ENCODE measurements around the gene ZGPAT. TPM values are rescaled to one million over a fixed set of nuclear protein-coding genes. Genes with fewer than 3 reads are reported as not detected.
"Not testable (repeated sequence)": the region's sequence is repeated elsewhere in the genome, so short reads cannot be mapped to it uniquely, and the experiment has no call there.

The ZGPAT gene
- total and polyA plus RNA-seq, 2 donors = 11.0 to 30.7 TPM

GRCh38 chr20:63667858-63668257 is 40.0 kb upstream of the ZGPAT start:
- H3K36me3 ChIP-seq (ENCODE audit: insufficient read depth) = no peaks in the 10 kb centered on the region
- DNase-seq (ENCODE audit: extremely low spot score) = no peak
- no peak overlapping the region for H3K4me3 ChIP-seq (ENCODE audit: low read depth, low read length)
- WGBS = 91% methylated on average over 16 of the region's 16 CpGs
- H3K27ac ChIP-seq (ENCODE audit: low read depth) = no peak overlapping the region
- H3K4me1 ChIP-seq (ENCODE audit: insufficient read depth) = no peaks in the 10 kb centered on the region

GRCh38 chr20:63668351-63668750 is 39.5 kb upstream of the ZGPAT start:
- WGBS = 91% methylated on average over 11 of the region's 11 CpGs
- no peaks in the 10 kb centered on the region for H3K36me3 ChIP-seq (ENCODE audit: insufficient read depth)

GRCh38 chr20:63671695-63672094 is 36.1 kb upstream of the ZGPAT start:
- not testable (repeated sequence) for H3K4me1 ChIP-seq (ENCODE audit: insufficient read depth); H3K4me3 ChIP-seq (ENCODE audit: low read depth, low read length); H3K36me3 ChIP-seq (ENCODE audit: insufficient read depth); H3K27ac ChIP-seq (ENCODE audit: low read depth); DNase-seq (ENCODE audit: extremely low spot score)
- WGBS = 91% methylated on average over 12 of the region's 12 CpGs

More at GRCh38 chr20:63668351-63668750, 39.5 kb upstream of the ZGPAT start:
- no peak overlapping the region for H3K27ac ChIP-seq (ENCODE audit: low read depth)
- DNase-seq (ENCODE audit: extremely low spot score) = no peak
- no peak overlapping the region for H3K4me3 ChIP-seq (ENCODE audit: low read depth, low read length)
- no peaks in the 10 kb centered on the region for H3K4me1 ChIP-seq (ENCODE audit: insufficient read depth)

GRCh38 chr20:63672666-63673065 is 35.2 kb upstream of the ZGPAT start:
- H3K36me3 ChIP-seq (ENCODE audit: insufficient read depth) = no peaks in the 10 kb centered on the region
- H3K27ac ChIP-seq (ENCODE audit: low read depth) = no peak overlapping the region
- no peaks in the 10 kb centered on the region for H3K4me1 ChIP-seq (ENCODE audit: insufficient read depth)
- H3K4me3 ChIP-seq (ENCODE audit: low read depth, low read length) = no peak overlapping the region
- DNase-seq (ENCODE audit: extremely low spot score) = no peak
- WGBS = 91% methylated on average over 10 of the region's 10 CpGs

GRCh38 chr20:63673951-63674350 is 33.9 kb upstream of the ZGPAT start:
- Histone ChIP-seq H3K27ac (ENCODE audit: low read depth) (no peak overlapping the region), H3K36me3 (ENCODE audit: insufficient read depth) (no peaks in the 10 kb centered on the region), H3K4me3 (ENCODE audit: low read depth, low read length) (no peak overlapping the region), H3K4me1 (ENCODE audit: insufficient read depth) (no peaks in the 10 kb centered on the region)
- WGBS = 89% methylated on average over 14 of the region's 14 CpGs
- no peak for DNase-seq (ENCODE audit: extremely low spot score)

GRCh38 chr20:63675681-63676368 is 32.0 kb upstream of the ZGPAT start:
- H3K4me1 ChIP-seq (ENCODE audit: insufficient read depth) = no peaks in the 10 kb centered on the region
- no peak overlapping the region for H3K4me3 ChIP-seq (ENCODE audit: low read depth, low read length)
- 95% methylated on average over 20 of the region's 20 CpGs for whole genome bisulfite sequencing
- H3K27ac ChIP-seq (ENCODE audit: low read depth) = no peak overlapping the region
- DNase-seq (ENCODE audit: extremely low spot score) = no peak
- no peaks in the 10 kb centered on the region for H3K36me3 ChIP-seq (ENCODE audit: insufficient read depth)

GRCh38 chr20:63678071-63678470 is 29.8 kb upstream of the ZGPAT start:
- no peak for DNase-seq (ENCODE audit: extremely low spot score)
- no peak overlapping the region for H3K4me3 ChIP-seq (ENCODE audit: low read depth, low read length)
- H3K4me1 ChIP-seq (ENCODE audit: insufficient read depth) = no peaks in the 10 kb centered on the region
- WGBS = 83% methylated on average over 13 of the region's 13 CpGs
- H3K36me3 ChIP-seq (ENCODE audit: insufficient read depth) = no peaks in the 10 kb centered on the region
- H3K27ac ChIP-seq (ENCODE audit: low read depth) = no peak overlapping the region

- no peak for DNase-seq (ENCODE audit: extremely low spot score)
- 90% methylated on average over 38 of the region's 38 CpGs for WGBS
- no peak overlapping the region for H3K4me3 ChIP-seq (ENCODE audit: low read depth, low read length)
- no peaks in the 10 kb centered on the region for H3K4me1 ChIP-seq (ENCODE audit: insufficient read depth)
- H3K27ac ChIP-seq (ENCODE audit: low read depth) = no peak overlapping the region
- H3K36me3 ChIP-seq (ENCODE audit: insufficient read depth) = no peaks in the 10 kb centered on the region
Measured at GRCh38 chr20:63678667-63679465, 29.0 kb upstream of the ZGPAT start.

GRCh38 chr20:63679799-63680305 is 28.0 kb upstream of the ZGPAT start:
- Histone ChIP-seq H3K36me3 (ENCODE audit: insufficient read depth) (no peaks in the 10 kb centered on the region), H3K4me1 (ENCODE audit: insufficient read depth) (no peaks in the 10 kb centered on the region), H3K4me3 (ENCODE audit: low read depth, low read length) (no peak overlapping the region), H3K27ac (ENCODE audit: low read depth) (no peak overlapping the region)
- WGBS = 94% methylated on average over 19 of the region's 19 CpGs
- DNase-seq (ENCODE audit: extremely low spot score) = no peak

- WGBS = 93% methylated on average over 13 of the region's 13 CpGs
Measured at GRCh38 chr20:63680427-63680826, 27.4 kb upstream of the ZGPAT start.

GRCh38 chr20:63680857-63681608 is 26.8 kb upstream of the ZGPAT start:
- H3K4me3 ChIP-seq (ENCODE audit: low read depth, low read length) = no peak overlapping the region
- no peak for DNase-seq (ENCODE audit: extremely low spot score)
- no peaks in the 10 kb centered on the region for H3K4me1 ChIP-seq (ENCODE audit: insufficient read depth)
- H3K27ac ChIP-seq (ENCODE audit: low read depth) = no peak overlapping the region
- H3K36me3 ChIP-seq (ENCODE audit: insufficient read depth) = no peaks in the 10 kb centered on the region
- 93% methylated on average over 23 of the region's 23 CpGs for WGBS

More at GRCh38 chr20:63680427-63680826, 27.4 kb upstream of the ZGPAT start:
- Histone ChIP-seq H3K27ac (ENCODE audit: low read depth) (no peak overlapping the region), H3K36me3 (ENCODE audit: insufficient read depth) (no peaks in the 10 kb centered on the region), H3K4me3 (ENCODE audit: low read depth, low read length) (no peak overlapping the region), H3K4me1 (ENCODE audit: insufficient read depth) (no peaks in the 10 kb centered on the region)
- DNase-seq (ENCODE audit: extremely low spot score) = no peak

- DNase-seq (ENCODE audit: extremely low spot score) = no peak
- H3K27ac ChIP-seq (ENCODE audit: low read depth) = no peak overlapping the region
- H3K36me3 ChIP-seq (ENCODE audit: insufficient read depth) = no peaks in the 10 kb centered on the region
- 96% methylated on average over 13 of the region's 13 CpGs for WGBS
- no peaks in the 10 kb centered on the region for H3K4me1 ChIP-seq (ENCODE audit: insufficient read depth)
- no peak overlapping the region for H3K4me3 ChIP-seq (ENCODE audit: low read depth, low read length)
Measured at GRCh38 chr20:63681609-63682142, 26.2 kb upstream of the ZGPAT start.

GRCh38 chr20:63682384-63683139 is 25.3 kb upstream of the ZGPAT start:
- Histone ChIP-seq H3K4me1 (ENCODE audit: insufficient read depth) (no peaks in the 10 kb centered on the region), H3K4me3 (ENCODE audit: low read depth, low read length) (no peak overlapping the region), H3K27ac (ENCODE audit: low read depth) (no peak overlapping the region), H3K36me3 (ENCODE audit: insufficient read depth) (no peaks in the 10 kb centered on the region)
- DNase-seq (ENCODE audit: extremely low spot score) = no peak
- 57% methylated on average over 22 of the region's 22 CpGs for WGBS
